ENCODE results near the gene PTPRM. TPM values are rescaled to one million over a fixed set of nuclear protein-coding genes. Genes with fewer than 3 reads are reported as not detected.

Gene PTPRM
- total and polyA plus RNA-seq, 2 of the 4 experiments (the other 2 are of a cell fraction), result 28.3 to 51.2 TPM

DNA sequence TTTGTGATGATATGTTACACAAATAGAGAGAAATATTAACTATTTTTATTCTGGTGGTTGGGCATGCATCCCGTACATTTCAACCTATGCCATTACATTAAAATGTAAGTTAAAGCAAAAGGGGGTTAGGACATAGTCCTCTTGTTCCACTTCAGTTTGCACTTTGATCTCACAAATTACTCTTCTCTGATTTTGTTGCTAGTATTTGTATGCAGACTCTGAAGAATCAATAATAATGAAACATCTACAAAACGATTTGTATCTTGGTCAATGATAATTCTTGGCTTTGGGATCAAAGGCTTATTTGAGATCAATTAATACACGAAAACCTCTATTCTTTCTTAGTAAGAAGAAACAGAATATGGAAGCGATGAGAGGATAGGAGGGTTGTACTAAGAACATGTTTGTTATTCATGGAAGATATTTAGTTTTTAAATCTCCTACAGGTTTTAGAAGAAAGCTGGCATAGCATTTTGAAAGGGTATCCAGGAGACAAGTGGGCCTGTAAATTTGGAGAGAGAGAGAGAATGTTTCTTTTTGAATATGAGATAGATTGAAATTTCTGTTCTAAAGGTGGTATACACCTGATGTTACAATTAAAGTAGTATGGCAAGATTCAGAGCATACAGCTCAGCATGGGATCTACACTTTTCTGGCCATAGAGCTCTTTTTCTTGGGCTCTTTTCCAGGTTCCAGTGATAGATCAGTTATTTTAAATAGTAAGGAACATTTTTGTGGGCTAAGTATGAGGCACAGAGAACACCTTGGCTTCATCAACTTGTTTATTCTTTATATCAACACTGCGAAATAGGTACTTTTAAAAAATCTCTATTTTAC is 347.9 kb downstream of the PTPRM start:
- H3K79me1 ChIP-seq (ENCODE audit: low read depth in 1 of 2, low read length in 2 of 2), result peaks cover 0 to 3% of the 10 kb centered on the region in 2 experiments; a peak in 1 of 4 replicates
- no peak overlapping the region for H3K27ac ChIP-seq (ENCODE audit: insufficient read depth, low read length)
- POLR2A ChIA-PET (ENCODE audit: unreplicated experiment), result no interaction called here
- intact Hi-C loops (cut with micrococcal nuclease), result no loop called here
- no peak overlapping the region for H4K5ac ChIP-seq (ENCODE audit: low read depth, low read length)
- no peak overlapping the region for H2AFZ ChIP-seq (replicated peaks; ENCODE audit: low read length, poor library complexity)
- in situ Hi-C loops (cut with MboI; ENCODE audit: low sequenced_read_pairs), result loop anchor here (25.0 kb wide), 1 partner anchor 328 kb away; no protein-coding TSS in a partner anchor
- no peak overlapping the region for H2BK15ac ChIP-seq (ENCODE audit: low read depth, low read length)
- H3K27me3 ChIP-seq (ENCODE audit: control insufficient read depth, insufficient read depth, low read length), result no peaks in the 10 kb centered on the region
- H3K4ac ChIP-seq (ENCODE audit: low read depth, low read length), result no peak overlapping the region
- TF ChIP-seq MAFK (IDR thresholded peaks at IDR 0.05; ENCODE audit: low read depth, low read length) (no peak), NFE2L2 (IDR thresholded peaks at IDR 0.05; ENCODE audit: low read depth, low read length) (no peak), MAZ (IDR thresholded peaks at IDR 0.05; ENCODE audit: borderline replicate concordance, low read depth, low read length) (no peak), RAD21 (IDR thresholded peaks at IDR 0.05; ENCODE audit: low read length) (no peak), FOS (IDR thresholded peaks at IDR 0.05; ENCODE audit: low read depth, low read length) (no peak), MXI1 (IDR thresholded peaks at IDR 0.05; ENCODE audit: borderline replicate concordance, low read depth, low read length) (no peak)
- TF ChIP-seq, protein P1, sequence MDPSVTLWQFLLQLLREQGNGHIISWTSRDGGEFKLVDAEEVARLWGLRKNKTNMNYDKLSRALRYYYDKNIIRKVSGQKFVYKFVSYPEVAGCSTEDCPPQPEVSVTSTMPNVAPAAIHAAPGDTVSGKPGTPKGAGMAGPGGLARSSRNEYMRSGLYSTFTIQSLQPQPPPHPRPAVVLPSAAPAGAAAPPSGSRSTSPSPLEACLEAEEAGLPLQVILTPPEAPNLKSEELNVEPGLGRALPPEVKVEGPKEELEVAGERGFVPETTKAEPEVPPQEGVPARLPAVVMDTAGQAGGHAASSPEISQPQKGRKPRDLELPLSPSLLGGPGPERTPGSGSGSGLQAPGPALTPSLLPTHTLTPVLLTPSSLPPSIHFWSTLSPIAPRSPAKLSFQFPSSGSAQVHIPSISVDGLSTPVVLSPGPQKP (IDR thresholded peaks at IDR 0.05; ENCODE audit: borderline replicate concordance, low read depth, low read length), result no peak
- TF ChIP-seq, protein P2, sequence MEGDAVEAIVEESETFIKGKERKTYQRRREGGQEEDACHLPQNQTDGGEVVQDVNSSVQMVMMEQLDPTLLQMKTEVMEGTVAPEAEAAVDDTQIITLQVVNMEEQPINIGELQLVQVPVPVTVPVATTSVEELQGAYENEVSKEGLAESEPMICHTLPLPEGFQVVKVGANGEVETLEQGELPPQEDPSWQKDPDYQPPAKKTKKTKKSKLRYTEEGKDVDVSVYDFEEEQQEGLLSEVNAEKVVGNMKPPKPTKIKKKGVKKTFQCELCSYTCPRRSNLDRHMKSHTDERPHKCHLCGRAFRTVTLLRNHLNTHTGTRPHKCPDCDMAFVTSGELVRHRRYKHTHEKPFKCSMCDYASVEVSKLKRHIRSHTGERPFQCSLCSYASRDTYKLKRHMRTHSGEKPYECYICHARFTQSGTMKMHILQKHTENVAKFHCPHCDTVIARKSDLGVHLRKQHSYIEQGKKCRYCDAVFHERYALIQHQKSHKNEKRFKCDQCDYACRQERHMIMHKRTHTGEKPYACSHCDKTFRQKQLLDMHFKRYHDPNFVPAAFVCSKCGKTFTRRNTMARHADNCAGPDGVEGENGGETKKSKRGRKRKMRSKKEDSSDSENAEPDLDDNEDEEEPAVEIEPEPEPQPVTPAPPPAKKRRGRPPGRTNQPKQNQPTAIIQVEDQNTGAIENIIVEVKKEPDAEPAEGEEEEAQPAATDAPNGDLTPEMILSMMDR (conservative IDR thresholded peaks at IDR 0.05; ENCODE audit: low read depth, low read length), result no peak
- CTCF ChIA-PET, result interaction anchor here (0.7 to 1.4 kb wide), 3 partner anchors 97 to 929 kb away, joined by 3 read pairs; partner anchors contain the start of gene PTPRM
- H4K8ac ChIP-seq (ENCODE audit: low read depth in 2 of 2, low read length in 2 of 2), result no peak overlapping the region
- no peak overlapping the region for H3K23ac ChIP-seq (ENCODE audit: low read depth, low read length)
- H4K20me1 ChIP-seq (ENCODE audit: insufficient read depth, low read length), result no peaks in the 10 kb centered on the region
- no peak overlapping the region for H3K9ac ChIP-seq (ENCODE audit: low read depth, low read length)
- DNase-seq (no peak), ATAC-seq (ENCODE audit: low read depth) (no peak)
- no peak overlapping the region for H3K4me2 ChIP-seq (ENCODE audit: low read depth, low read length)
- no peak overlapping the region for H2AK9ac ChIP-seq (replicated peaks; ENCODE audit: low read depth, low read length, poor library complexity)
- H2BK20ac ChIP-seq (ENCODE audit: low read depth, low read length), result no peak overlapping the region
- H3K4me1 ChIP-seq (ENCODE audit: control insufficient read depth, insufficient read depth, low read length), result no peaks in the 10 kb centered on the region
- H3K56ac ChIP-seq (ENCODE audit: extremely low read depth, insufficient read depth, low read length), result no peak overlapping the region
- H2AK5ac ChIP-seq (ENCODE audit: low read depth, low read length), result no peak overlapping the region
- no peak overlapping the region for H4K91ac ChIP-seq (ENCODE audit: insufficient read depth, low read depth, low read length)
- H3K4me3 ChIP-seq (ENCODE audit: insufficient read depth, low read depth, low read length), result no peak overlapping the region
- dilution Hi-C loops (cut with HindIII; ENCODE audit: low sequenced_read_pairs, unreplicated experiment), result no loop called here
- WGBS, 2 experiments (ENCODE audit: extremely low coverage in 2 of 2, insufficient read length in 1 of 2), result no CpG with 5 or more reads among the region's 5 CpGs
- H3K9me3 ChIP-seq (ENCODE audit: control insufficient read depth, insufficient read depth, low read length), result 0 out of 2 replicates have a peak, but pooled peaks cover 4% of the 10 kb centered on the region
- H3K36me3 ChIP-seq (ENCODE audit: control insufficient read depth, insufficient read depth, low read length), result no peaks in the 10 kb centered on the region
- H3K14ac ChIP-seq (replicated peaks; ENCODE audit: low read depth, low read length), result no peak overlapping the region
- no TSS peak for BruUV-seq (replicated peaks)
- H2BK120ac ChIP-seq (ENCODE audit: low read depth, low read length), result no peak overlapping the region
- no peaks in the 10 kb centered on the region for H3K9me1 ChIP-seq (ENCODE audit: insufficient read depth, low read length)
- H2BK5ac ChIP-seq (ENCODE audit: low read depth, low read length, poor library complexity, severe bottlenecking), result no peak overlapping the region
- no peak overlapping the region for H3K18ac ChIP-seq (ENCODE audit: low read depth, low read length)
